ENCODE results near the gene CAPN6.

DNA sequence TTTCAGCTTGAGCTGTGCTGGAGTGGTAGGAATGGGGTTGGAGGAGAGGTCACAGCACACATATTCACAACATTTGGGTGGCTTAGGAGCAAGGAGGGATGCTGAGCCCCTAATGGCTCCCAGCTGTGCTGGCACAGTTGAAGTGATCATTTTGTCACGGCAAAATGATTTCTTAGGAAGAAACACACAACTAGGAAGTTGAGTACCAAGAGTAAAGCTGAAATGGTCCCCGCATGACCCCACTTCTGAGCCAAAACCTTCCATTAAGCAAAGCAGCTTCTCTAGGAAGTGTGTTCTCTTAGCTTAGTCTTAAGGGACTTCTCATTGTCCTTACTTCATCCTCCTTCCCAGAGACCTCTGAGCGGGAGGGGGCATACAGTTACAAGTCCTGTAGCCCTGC lies 12.6 kb downstream of the CAPN6 start:
- TF ChIP-seq, protein P1, sequence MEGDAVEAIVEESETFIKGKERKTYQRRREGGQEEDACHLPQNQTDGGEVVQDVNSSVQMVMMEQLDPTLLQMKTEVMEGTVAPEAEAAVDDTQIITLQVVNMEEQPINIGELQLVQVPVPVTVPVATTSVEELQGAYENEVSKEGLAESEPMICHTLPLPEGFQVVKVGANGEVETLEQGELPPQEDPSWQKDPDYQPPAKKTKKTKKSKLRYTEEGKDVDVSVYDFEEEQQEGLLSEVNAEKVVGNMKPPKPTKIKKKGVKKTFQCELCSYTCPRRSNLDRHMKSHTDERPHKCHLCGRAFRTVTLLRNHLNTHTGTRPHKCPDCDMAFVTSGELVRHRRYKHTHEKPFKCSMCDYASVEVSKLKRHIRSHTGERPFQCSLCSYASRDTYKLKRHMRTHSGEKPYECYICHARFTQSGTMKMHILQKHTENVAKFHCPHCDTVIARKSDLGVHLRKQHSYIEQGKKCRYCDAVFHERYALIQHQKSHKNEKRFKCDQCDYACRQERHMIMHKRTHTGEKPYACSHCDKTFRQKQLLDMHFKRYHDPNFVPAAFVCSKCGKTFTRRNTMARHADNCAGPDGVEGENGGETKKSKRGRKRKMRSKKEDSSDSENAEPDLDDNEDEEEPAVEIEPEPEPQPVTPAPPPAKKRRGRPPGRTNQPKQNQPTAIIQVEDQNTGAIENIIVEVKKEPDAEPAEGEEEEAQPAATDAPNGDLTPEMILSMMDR (IDR thresholded peaks at IDR 0.05), result no peak
- no peak for TF ChIP-seq POLR2AphosphoS5 (IDR thresholded peaks at IDR 0.05)
- no peak for TF ChIP-seq EP300 (IDR thresholded peaks at IDR 0.05)

Measured in esophagus muscularis mucosa (tissue), 4 donors.